HepG2 (cell line): Measurements from ENCODE around the gene C6orf136. TPM values are rescaled to one million over a fixed set of nuclear protein-coding genes. Genes with fewer than 3 reads are reported as not detected.

Source experiments
- ADNP ChIP-seq: sonication (generic); formaldehyde crosslinking; IDR thresholded peaks from 2 replicates; pipeline ENCODE4 v1.4.0; 2020; ENCODE audit warnings: missing genetic modification reagents
- ARNTL ChIP-seq: sonication (generic); formaldehyde crosslinking; IDR thresholded peaks from 2 replicates; pipeline ENCODE4 v1.4.0; 2020; ENCODE audit warnings: mild to moderate bottlenecking, missing genetic modification reagents
- EP300 ChIP-seq, 3 experiments: sonication (generic) in 1 of 3; formaldehyde crosslinking in 1 of 3; IDR thresholded peaks; 2 replicates each; pipeline versions ENCODE4 v1.5.1 to v1.6.1; 2011 to 2020; ENCODE audit warnings: low read depth in 2 of 3, low read length in 2 of 3, borderline replicate concordance in 1 of 3, improper control_type of control experiment in 1 of 3, mild to moderate bottlenecking in 1 of 3, missing genetic modification reagents in 1 of 3, moderate library complexity in 1 of 3
- FOXC1 ChIP-seq: sonication (generic); formaldehyde crosslinking; IDR thresholded peaks from 2 replicates; pipeline ENCODE4 v1.8.0; 2022; ENCODE audit warnings: mild to moderate bottlenecking, missing genetic modification reagents, borderline replicate concordance
- FOXO1 ChIP-seq: sonication (generic); formaldehyde crosslinking; IDR thresholded peaks from 2 replicates; pipeline ENCODE4 v1.4.0; 2020; ENCODE audit warnings: missing genetic modification reagents
- GTF3A ChIP-seq: sonication (generic); formaldehyde crosslinking; conservative IDR thresholded peaks from 2 replicates; pipeline ENCODE4 v1.4.0; 2020; ENCODE audit warnings: mild to moderate bottlenecking, missing genetic modification reagents
- IKZF1 ChIP-seq: fragments of 450-650 bp; IDR thresholded peaks from 2 replicates; pipeline ENCODE4 v1.7.1; 2016
- MEIS1 ChIP-seq: sonication (generic); formaldehyde crosslinking; IDR thresholded peaks from 2 replicates; pipeline ENCODE4 v1.9.0; 2021; ENCODE audit warnings: mild to moderate bottlenecking, missing genetic modification reagents, moderate library complexity, borderline replicate concordance
- ONECUT2 ChIP-seq: sonication (generic); formaldehyde crosslinking; IDR thresholded peaks from 2 replicates; pipeline ENCODE4 v1.4.0; 2020; ENCODE audit warnings: missing genetic modification reagents
- PITX1 ChIP-seq: sonication (generic); formaldehyde crosslinking; IDR thresholded peaks from 2 replicates; pipeline ENCODE4 v1.5.1; 2020; ENCODE audit warnings: mild to moderate bottlenecking, missing genetic modification reagents
- PRPF4 ChIP-seq: fragments of 200-400 bp; formaldehyde crosslinking; IDR thresholded peaks from 2 replicates; pipeline ENCODE4 v1.6.1; 2016; ENCODE audit warnings: low read length, low read depth; ENCODE audit not compliant: poor library complexity, severe bottlenecking
- RARA ChIP-seq: IDR thresholded peaks from 2 replicates; pipeline ENCODE4 v1.6.1; 2016; ENCODE audit warnings: missing genetic modification reagents, missing compliant biosample characterization
- RELA ChIP-seq: sonication (generic); formaldehyde crosslinking; IDR thresholded peaks from 2 replicates; pipeline ENCODE4 v1.4.0; 2020; ENCODE audit warnings: missing genetic modification reagents
- RFX5 ChIP-seq: IDR thresholded peaks from 2 replicates; pipeline ENCODE4 v1.6.1; 2011; ENCODE audit warnings: low read depth, low read length, improper control_type of control experiment
- RXRB ChIP-seq: IDR thresholded peaks from 2 replicates; pipeline ENCODE4 v1.6.1; 2016; ENCODE audit warnings: borderline replicate concordance, missing genetic modification reagents, missing compliant biosample characterization
- SAP130 ChIP-seq: IDR thresholded peaks from 2 replicates; pipeline ENCODE4 v1.6.1; 2016; ENCODE audit warnings: low read depth
- SSRP1 ChIP-seq: IDR thresholded peaks from 2 replicates; pipeline ENCODE4 v1.6.1; 2016; ENCODE audit warnings: control low read depth
- ZEB1 ChIP-seq: IDR thresholded peaks from 2 replicates; pipeline ENCODE4 v1.6.1; 2012; ENCODE audit warnings: mild to moderate bottlenecking, low read depth, inconsistent platforms; ENCODE audit not compliant: insufficient replicate concordance
- ZFP37 ChIP-seq: sonication (generic); formaldehyde crosslinking; IDR thresholded peaks from 2 replicates; pipeline ENCODE4 v1.4.0; 2020; ENCODE audit warnings: missing genetic modification reagents, borderline replicate concordance
- ZMYM3 ChIP-seq: sonication (generic); formaldehyde crosslinking; IDR thresholded peaks from 2 replicates; pipeline ENCODE4 v1.5.1; 2020; ENCODE audit warnings: mild to moderate bottlenecking, missing genetic modification reagents
- ZNF749 ChIP-seq: sonication (generic); formaldehyde crosslinking; IDR thresholded peaks from 2 replicates; pipeline ENCODE4 v1.8.0; 2022; ENCODE audit warnings: mild to moderate bottlenecking, missing genetic modification reagents, moderate library complexity, borderline replicate concordance
- polyA plus RNA-seq, 8 experiments: library from polyadenylated mRNA; depleted of rRNA in 3 of 8; stranded (reverse) in 7 of 8; unstranded in 1 of 8; fragments of >200 nt; fragmentation: Illumina TruSeq in 4 of 8; extraction: Trizol in 4 of 8; gene quantifications; 2 replicates each; pipeline versions ENCODE4 v1.2.1 to v1.2.3, GENCODE V29; 2011 to 2016; ENCODE audit warnings: low read depth in 4 of 8, missing spikeins in 1 of 8, mixed read lengths in 1 of 8; ENCODE audit not compliant: insufficient read depth in 1 of 8
- total RNA-seq, 5 experiments: library from RNA; depleted of rRNA; stranded (reverse); fragments of >200 nt; fragmentation: Illumina TruSeq; extraction: Trizol; gene quantifications; 2 replicates each; pipeline ENCODE4 v1.2.3, GENCODE V29; 2016; ENCODE audit warnings: low read depth in 1 of 5
- TF ChIP-seq, protein P1 (sequence below): sonication (generic); formaldehyde crosslinking; IDR thresholded peaks from 2 replicates; pipeline ENCODE4 v1.4.0; 2020; ENCODE audit warnings: mild to moderate bottlenecking, missing genetic modification reagents
- TF ChIP-seq, protein P2 (sequence below): IDR thresholded peaks from 2 replicates; pipeline ENCODE4 v1.6.1; 2016; ENCODE audit warnings: missing compliant biosample characterization, missing genetic modification reagents, borderline replicate concordance
- TF ChIP-seq, protein P3 (sequence below): sonication (generic); formaldehyde crosslinking; IDR thresholded peaks from 2 replicates; pipeline ENCODE4 v1.5.0; 2020; ENCODE audit warnings: mild to moderate bottlenecking, low read depth, missing genetic modification reagents, borderline replicate concordance
- TF ChIP-seq, protein P4 (sequence below): sonication (generic); formaldehyde crosslinking; IDR thresholded peaks from 2 replicates; pipeline ENCODE4 v1.4.0; 2020; ENCODE audit warnings: mild to moderate bottlenecking, missing genetic modification reagents
- TF ChIP-seq, protein P5 (sequence below): sonication (generic); formaldehyde crosslinking; IDR thresholded peaks from 2 replicates; pipeline ENCODE4 v1.9.0; 2021; ENCODE audit warnings: missing genetic modification reagents, borderline replicate concordance

The C6orf136 gene
- total and polyA plus RNA-seq, 2 of the 13 experiments (the other 11 are each of a cell fraction or from before 2014, with no cell fraction given) = 12.0 to 26.2 TPM

DNA sequence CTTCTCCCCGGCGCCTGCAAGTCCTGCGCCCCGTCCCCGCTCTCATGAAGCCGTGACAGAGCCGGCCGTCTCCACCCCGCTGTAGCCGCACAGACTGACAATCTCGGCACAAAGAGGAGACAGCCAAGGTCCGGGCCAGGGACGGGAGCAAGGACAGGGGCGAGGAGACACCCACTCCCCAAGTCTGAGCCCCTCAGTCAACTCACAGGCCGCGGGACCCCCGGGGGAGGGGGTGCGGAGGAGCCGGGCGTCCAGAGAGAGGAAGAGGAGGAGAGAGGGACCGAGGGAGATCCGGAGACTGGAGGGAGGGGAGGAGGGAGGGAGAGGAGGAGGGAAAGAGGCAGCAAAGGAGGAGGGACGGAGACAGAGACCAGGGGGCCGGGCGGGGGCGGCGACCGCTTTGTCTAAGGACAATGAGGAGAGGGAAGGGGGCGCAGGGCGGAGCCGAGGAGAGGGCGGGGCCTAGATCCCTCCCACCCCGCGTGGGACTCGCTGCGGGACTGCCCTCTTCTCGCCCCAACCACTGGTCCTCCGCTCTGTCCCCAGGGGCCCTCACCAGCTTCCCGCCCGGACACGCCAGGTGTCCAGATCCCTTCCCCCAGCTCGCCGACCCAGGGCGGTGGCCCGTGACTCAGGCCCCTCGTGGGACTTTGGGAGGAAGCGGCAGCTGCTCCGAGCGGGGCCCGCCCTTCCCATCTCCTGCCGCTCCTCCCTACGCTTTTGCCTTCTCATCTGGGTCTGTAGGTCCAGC lies 40.1 kb downstream of the C6orf136 start (continued):
- TF ChIP-seq EP300 (IDR thresholded peaks at IDR 0.05; ENCODE audit: low read depth in 2 of 2, low read length in 2 of 2) (peak in 1 of 2 experiments; percentile 55; a peak in 1 of 4 replicates), EP300 (CRISPR knock-in tag; IDR thresholded peaks at IDR 0.05; ENCODE audit: borderline replicate concordance) (no peak), SSRP1 (CRISPR knock-in tag) (no peak), PRPF4 (no peak), ONECUT2 (CRISPR knock-in tag) (no peak), RXRB (CRISPR knock-in tag) (peak; percentile 8; the same call in 1 of the 2 replicates), RELA (no peak), SAP130 (peak; percentile 58), ZFP37 (no peak), ZEB1 (no peak), MEIS1 (CRISPR knock-in tag) (no peak), FOXO1 (no peak), ZMYM3 (CRISPR knock-in tag) (0 out of 2 replicates have a peak, but pooled peaks have one; percentile 3), GTF3A (CRISPR knock-in tag) (no peak), RFX5 (no peak), FOXC1 (peak; percentile 41; the same call in 1 of the 2 replicates), RARA (CRISPR knock-in tag) (no peak), ARNTL (CRISPR knock-in tag) (0 out of 2 replicates have a peak, but pooled peaks have one; percentile 34), ADNP (CRISPR knock-in tag) (no peak), ZNF749 (CRISPR knock-in tag) (no peak), IKZF1 (no peak), PITX1 (CRISPR knock-in tag) (no peak)
- TF ChIP-seq, protein P1, sequence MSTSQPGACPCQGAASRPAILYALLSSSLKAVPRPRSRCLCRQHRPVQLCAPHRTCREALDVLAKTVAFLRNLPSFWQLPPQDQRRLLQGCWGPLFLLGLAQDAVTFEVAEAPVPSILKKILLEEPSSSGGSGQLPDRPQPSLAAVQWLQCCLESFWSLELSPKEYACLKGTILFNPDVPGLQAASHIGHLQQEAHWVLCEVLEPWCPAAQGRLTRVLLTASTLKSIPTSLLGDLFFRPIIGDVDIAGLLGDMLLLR (CRISPR knock-in tag) = peak; percentile 23; the same call in 1 of the 2 replicates
- TF ChIP-seq, protein P2, sequence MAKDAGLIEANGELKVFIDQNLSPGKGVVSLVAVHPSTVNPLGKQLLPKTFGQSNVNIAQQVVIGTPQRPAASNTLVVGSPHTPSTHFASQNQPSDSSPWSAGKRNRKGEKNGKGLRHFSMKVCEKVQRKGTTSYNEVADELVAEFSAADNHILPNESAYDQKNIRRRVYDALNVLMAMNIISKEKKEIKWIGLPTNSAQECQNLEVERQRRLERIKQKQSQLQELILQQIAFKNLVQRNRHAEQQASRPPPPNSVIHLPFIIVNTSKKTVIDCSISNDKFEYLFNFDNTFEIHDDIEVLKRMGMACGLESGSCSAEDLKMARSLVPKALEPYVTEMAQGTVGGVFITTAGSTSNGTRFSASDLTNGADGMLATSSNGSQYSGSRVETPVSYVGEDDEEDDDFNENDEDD = no peak; the same call in 1 of the 2 replicates
- TF ChIP-seq, protein P3, sequence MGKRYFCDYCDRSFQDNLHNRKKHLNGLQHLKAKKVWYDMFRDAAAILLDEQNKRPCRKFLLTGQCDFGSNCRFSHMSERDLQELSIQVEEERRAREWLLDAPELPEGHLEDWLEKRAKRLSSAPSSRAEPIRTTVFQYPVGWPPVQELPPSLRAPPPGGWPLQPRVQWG (CRISPR knock-in tag) = no peak
- TF ChIP-seq, protein P4, sequence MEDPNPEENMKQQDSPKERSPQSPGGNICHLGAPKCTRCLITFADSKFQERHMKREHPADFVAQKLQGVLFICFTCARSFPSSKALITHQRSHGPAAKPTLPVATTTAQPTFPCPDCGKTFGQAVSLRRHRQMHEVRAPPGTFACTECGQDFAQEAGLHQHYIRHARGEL (CRISPR knock-in tag) = no peak
- TF ChIP-seq, protein P5, sequence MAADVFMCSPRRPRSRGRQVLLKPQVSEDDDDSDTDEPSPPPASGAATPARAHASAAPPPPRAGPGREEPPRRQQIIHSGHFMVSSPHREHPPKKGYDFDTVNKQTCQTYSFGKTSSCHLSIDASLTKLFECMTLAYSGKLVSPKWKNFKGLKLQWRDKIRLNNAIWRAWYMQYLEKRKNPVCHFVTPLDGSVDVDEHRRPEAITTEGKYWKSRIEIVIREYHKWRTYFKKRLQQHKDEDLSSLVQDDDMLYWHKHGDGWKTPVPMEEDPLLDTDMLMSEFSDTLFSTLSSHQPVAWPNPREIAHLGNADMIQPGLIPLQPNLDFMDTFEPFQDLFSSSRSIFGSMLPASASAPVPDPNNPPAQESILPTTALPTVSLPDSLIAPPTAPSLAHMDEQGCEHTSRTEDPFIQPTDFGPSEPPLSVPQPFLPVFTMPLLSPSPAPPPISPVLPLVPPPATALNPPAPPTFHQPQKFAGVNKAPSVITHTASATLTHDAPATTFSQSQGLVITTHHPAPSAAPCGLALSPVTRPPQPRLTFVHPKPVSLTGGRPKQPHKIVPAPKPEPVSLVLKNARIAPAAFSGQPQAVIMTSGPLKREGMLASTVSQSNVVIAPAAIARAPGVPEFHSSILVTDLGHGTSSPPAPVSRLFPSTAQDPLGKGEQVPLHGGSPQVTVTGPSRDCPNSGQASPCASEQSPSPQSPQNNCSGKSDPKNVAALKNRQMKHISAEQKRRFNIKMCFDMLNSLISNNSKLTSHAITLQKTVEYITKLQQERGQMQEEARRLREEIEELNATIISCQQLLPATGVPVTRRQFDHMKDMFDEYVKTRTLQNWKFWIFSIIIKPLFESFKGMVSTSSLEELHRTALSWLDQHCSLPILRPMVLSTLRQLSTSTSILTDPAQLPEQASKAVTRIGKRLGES (CRISPR knock-in tag) = no peak
